Activated T-cell treated with anti-CD3 and anti-CD28 coated beads, Interleukin-2, amount 50 U/mL, for 4 hours (primary cell): ENCODE measurements around the gene GMDS. TPM values are rescaled to one million over a fixed set of nuclear protein-coding genes. Genes with fewer than 3 reads are reported as not detected.

Experiments used
- ATAC-seq, 2 donors: fragments of 200-7000 bp; cut with Tn5 transposase; one replicate each; pipeline ENCODE4 v1.10.0; 2021
- DNase-seq: peaks from one replicate; pipeline ENCODE4 v3.0.0-alpha.2; 2020
- H3K27me3 Mint-ChIP-seq: one replicate; pipeline ENCODE4 v1.8.0; 2021; ENCODE audit warnings: low read depth, mixed read lengths
- H3K36me3 Mint-ChIP-seq: one replicate; pipeline ENCODE4 v1.8.0; 2022; ENCODE audit warnings: mixed read lengths; ENCODE audit not compliant: insufficient read depth
- H3K4me1 Mint-ChIP-seq: one replicate; pipeline ENCODE4 v1.8.0; 2021; ENCODE audit warnings: low read depth, mixed read lengths
- H3K4me3 Mint-ChIP-seq: one replicate; pipeline ENCODE4 v1.8.0; 2021; ENCODE audit warnings: mild to moderate bottlenecking, moderate library complexity, mixed read lengths
- H3K9me3 Mint-ChIP-seq: one replicate; pipeline ENCODE4 v1.8.0; 2021; ENCODE audit warnings: mixed read lengths
- total RNA-seq, 3 donors: library from RNA; stranded (reverse); gene quantifications; one replicate each; pipeline ENCODE4 v1.2.1, GENCODE V29; 2021

Gene GMDS
- total RNA-seq, 3 donors from 2014 or later: 38.9 to 48.0 (median 43.9) TPM

GRCh38 chr6:1806935-1807334, 438.5 kb downstream of the GMDS start:
- Mint-ChIP-seq H3K4me3 (no peak overlapping the region), H3K36me3 (peaks cover 3% of the 10 kb centered on the region), H3K4me1 (no peaks in the 10 kb centered on the region), H3K9me3 (no peaks in the 10 kb centered on the region), H3K27me3 (no peaks in the 10 kb centered on the region)
- ATAC-seq: no peak
- DNase-seq: no peak

- H3K4me1 Mint-ChIP-seq: no peaks in the 10 kb centered on the region
- H3K9me3 Mint-ChIP-seq: no peaks in the 10 kb centered on the region
- DNase-seq (no peak), ATAC-seq (no peak)
- no peaks in the 10 kb centered on the region for H3K36me3 Mint-ChIP-seq
- H3K27me3 Mint-ChIP-seq: no peaks in the 10 kb centered on the region
- H3K4me3 Mint-ChIP-seq: no peak overlapping the region
Measured at GRCh38 chr6:1802491-1803395, 442.7 kb downstream of the GMDS start.

- DNase-seq: no peak
- Mint-ChIP-seq H3K4me1 (peaks cover 3% of the 10 kb centered on the region), H3K4me3 (no peak overlapping the region), H3K9me3 (no peaks in the 10 kb centered on the region), H3K36me3 (no peaks in the 10 kb centered on the region), H3K27me3 (no peaks in the 10 kb centered on the region)
- no peak for ATAC-seq
Measured at GRCh38 chr6:1801401-1801800, 444.0 kb downstream of the GMDS start.

- Mint-ChIP-seq H3K36me3 (no peaks in the 10 kb centered on the region), H3K27me3 (no peaks in the 10 kb centered on the region)
- ATAC-seq: no peak
Measured at GRCh38 chr6:1800845-1801244, 444.6 kb downstream of the GMDS start.

GRCh38 chr6:1798965-1799325, 446.5 kb downstream of the GMDS start:
- no peak overlapping the region for H3K4me3 Mint-ChIP-seq
- H3K27me3 Mint-ChIP-seq: no peaks in the 10 kb centered on the region
- H3K4me1 Mint-ChIP-seq: peaks cover 3% of the 10 kb centered on the region
- no peak for DNase-seq
- H3K9me3 Mint-ChIP-seq: no peaks in the 10 kb centered on the region
- no peak for ATAC-seq
- H3K36me3 Mint-ChIP-seq: no peaks in the 10 kb centered on the region

More at GRCh38 chr6:1800845-1801244, 444.6 kb downstream of the GMDS start:
- Mint-ChIP-seq H3K9me3 (no peaks in the 10 kb centered on the region), H3K4me3 (no peak overlapping the region), H3K4me1 (peaks cover 3% of the 10 kb centered on the region)
- DNase-seq: no peak

- no peak for ATAC-seq
- Mint-ChIP-seq H3K27me3 (no peaks in the 10 kb centered on the region), H3K4me1 (peaks cover 3% of the 10 kb centered on the region), H3K4me3 (no peak overlapping the region), H3K9me3 (no peaks in the 10 kb centered on the region), H3K36me3 (no peaks in the 10 kb centered on the region)
- DNase-seq: no peak
Measured at GRCh38 chr6:1798303-1798964, 447.0 kb downstream of the GMDS start.

GRCh38 chr6:1797801-1798200, 447.6 kb downstream of the GMDS start:
- DNase-seq: no peak
- no peak for ATAC-seq
- no peaks in the 10 kb centered on the region for H3K9me3 Mint-ChIP-seq
- no peak overlapping the region for H3K4me3 Mint-ChIP-seq
- no peaks in the 10 kb centered on the region for H3K36me3 Mint-ChIP-seq
- H3K4me1 Mint-ChIP-seq: peaks cover 3% of the 10 kb centered on the region
- H3K27me3 Mint-ChIP-seq: no peaks in the 10 kb centered on the region

- no peak for ATAC-seq
- DNase-seq: no peak
- Mint-ChIP-seq H3K9me3 (no peaks in the 10 kb centered on the region), H3K36me3 (peaks cover 3% of the 10 kb centered on the region), H3K4me3 (no peak overlapping the region), H3K27me3 (no peaks in the 10 kb centered on the region), H3K4me1 (peaks cover 3% of the 10 kb centered on the region)
Measured at GRCh38 chr6:1796706-1797529, 448.5 kb downstream of the GMDS start.

GRCh38 chr6:1795910-1796309, 449.5 kb downstream of the GMDS start:
- DNase-seq (no peak), ATAC-seq (no peak)
- Mint-ChIP-seq H3K4me3 (no peak overlapping the region), H3K9me3 (no peaks in the 10 kb centered on the region), H3K27me3 (no peaks in the 10 kb centered on the region), H3K36me3 (peaks cover 3% of the 10 kb centered on the region), H3K4me1 (peaks cover 3% of the 10 kb centered on the region)

- Mint-ChIP-seq H3K27me3 (no peaks in the 10 kb centered on the region), H3K9me3 (no peaks in the 10 kb centered on the region), H3K4me1 (peaks cover 3% of the 10 kb centered on the region), H3K36me3 (peaks cover 3% of the 10 kb centered on the region), H3K4me3 (no peak overlapping the region)
- ATAC-seq (peak in 1 of 2 donors; percentile 41), DNase-seq (no peak)
Measured at GRCh38 chr6:1792989-1793388, 452.4 kb downstream of the GMDS start.

GRCh38 chr6:1790684-1791083, 454.7 kb downstream of the GMDS start:
- ATAC-seq: no peak
- Mint-ChIP-seq H3K36me3 (peaks cover 7% of the 10 kb centered on the region), H3K4me1 (peaks cover 7% of the 10 kb centered on the region), H3K9me3 (no peaks in the 10 kb centered on the region), H3K4me3 (no peak overlapping the region), H3K27me3 (no peaks in the 10 kb centered on the region)
- no peak for DNase-seq

- H3K36me3 Mint-ChIP-seq: peaks cover 9% of the 10 kb centered on the region
- ATAC-seq (no peak), DNase-seq (no peak)
- no peak overlapping the region for H3K4me3 Mint-ChIP-seq
- H3K4me1 Mint-ChIP-seq: peaks cover 7% of the 10 kb centered on the region
- H3K27me3 Mint-ChIP-seq: no peaks in the 10 kb centered on the region
- H3K9me3 Mint-ChIP-seq: no peaks in the 10 kb centered on the region
Measured at GRCh38 chr6:1789092-1789491, 456.3 kb downstream of the GMDS start.

GRCh38 chr6:1787894-1788293, 457.5 kb downstream of the GMDS start:
- peaks cover 7% of the 10 kb centered on the region for H3K4me1 Mint-ChIP-seq
- peaks cover 9% of the 10 kb centered on the region for H3K36me3 Mint-ChIP-seq
- no peaks in the 10 kb centered on the region for H3K27me3 Mint-ChIP-seq
- H3K4me3 Mint-ChIP-seq: no peak overlapping the region
- no peak for ATAC-seq
- no peaks in the 10 kb centered on the region for H3K9me3 Mint-ChIP-seq
- no peak for DNase-seq
